HepG2 (cell line): ENCODE data around the gene FASTKD3. TPM values are rescaled to one million over a fixed set of nuclear protein-coding genes. Genes with fewer than 3 reads are reported as not detected.

ENCODE experiments used
- ATAC-seq: fragments of 200-7000 bp; cut with Tn5 transposase; 3 replicates; pipeline ENCODE4 v1.9.1; 2020; ENCODE audit warnings: mild to moderate bottlenecking, moderate library complexity
- BruUV-seq: library from RNA; stranded (reverse); fragments of 400-500 nt; replicated peaks from 2 replicates; lab custom pipeline; 2021; lab: Mats Ljungman, UMichigan
- CTCF ChIA-PET: fragments of 300-600 bp; formaldehyde crosslinking; extraction: SDS; loops from one replicate; lab custom pipeline; 2021; ENCODE audit warnings: low total read pairs, inconsistent platforms, low intra/inter-chr PET ratio; lab: Yijun Ruan, JAX
- POLR2A ChIA-PET: fragments of 350-600 bp; sonication (Branson Sonifier 250); formaldehyde crosslinking; loops from one replicate; lab custom pipeline; 2020; ENCODE audit warnings: antibody characterized with exemption, inconsistent platforms; lab: Yijun Ruan, JAX
- DNase-seq: peaks from one replicate; pipeline ENCODE4 v3.0.0-alpha.2; 2015; ENCODE audit warnings: low spot score
- FAIRE-seq: peaks from 3 replicates; lab custom pipeline; 2011; peaks lifted over from hg19 to GRCh38; lab: Jason Lieb, UNC
- H2AFZ ChIP-seq: one replicate; pipeline ENCODE4 v1.6.1; 2011; ENCODE audit warnings: low read length, inconsistent platforms
- H3K27ac ChIP-seq: fragments of 300-600 bp; 3 replicates; pipeline ENCODE4 v1.8.0; 2011; ENCODE audit warnings: mixed run types, mild to moderate bottlenecking, mixed read lengths, low read length, inconsistent platforms; ENCODE audit not compliant: insufficient read depth; ENCODE audit errors: extremely low read length
- H3K27me3 ChIP-seq, 2 experiments: fragments of 200-600 bp in 1 of 2; 2 replicates in 1 of 2; 3 replicates in 1 of 2; pipeline versions ENCODE4 v1.6.0 to v1.8.0; 2011; ENCODE audit warnings: low read length in 2 of 2, mild to moderate bottlenecking in 2 of 2, moderate library complexity in 2 of 2, inconsistent platforms in 1 of 2; ENCODE audit not compliant: insufficient read depth in 2 of 2, control insufficient read depth in 1 of 2
- H3K36me3 ChIP-seq, 2 experiments: fragments of 200-600 bp in 1 of 2; replicated peaks in 1 of 2; 2 replicates in 1 of 2; 3 replicates in 1 of 2; pipeline versions ENCODE4 v1.5.1 to v1.8.0; 2011; ENCODE audit warnings: low read length in 2 of 2, inconsistent platforms in 1 of 2; ENCODE audit not compliant: insufficient read depth in 2 of 2, control insufficient read depth in 1 of 2
- H3K4me1 ChIP-seq: 2 replicates; pipeline ENCODE4 v1.5.1; 2012; ENCODE audit warnings: low read length, inconsistent platforms; ENCODE audit not compliant: insufficient read depth
- H3K4me2 ChIP-seq: 2 replicates; pipeline ENCODE4 v1.6.0; 2011; ENCODE audit warnings: low read depth, low read length, inconsistent platforms
- H3K4me3 ChIP-seq, 3 experiments: fragments of 200-600 bp in 1 of 3; sonication (generic), shearing (Covaris generic) in 1 of 3; replicated peaks in 1 of 3; 2 replicates each; pipeline ENCODE4 v1.5.1; 2011 to 2016; ENCODE audit warnings: low read length in 3 of 3, inconsistent platforms in 2 of 3, low read depth in 2 of 3, mild to moderate bottlenecking in 2 of 3, control low read depth in 1 of 3, mixed read lengths in 1 of 3; ENCODE audit not compliant: insufficient read depth in 1 of 3
- H3K79me2 ChIP-seq: one replicate; pipeline ENCODE4 v1.6.1; 2011; ENCODE audit warnings: low read length, inconsistent platforms; ENCODE audit not compliant: insufficient read depth
- H3K9ac ChIP-seq: 2 replicates; pipeline ENCODE4 v1.6.0; 2011; ENCODE audit warnings: mild to moderate bottlenecking, low read depth, low read length, inconsistent platforms; ENCODE audit not compliant: insufficient read depth
- H3K9me3 ChIP-seq: 2 replicates; pipeline ENCODE4 v1.5.1; 2012; ENCODE audit warnings: mild to moderate bottlenecking, low read length
- H4K20me1 ChIP-seq: 2 replicates; pipeline ENCODE4 v1.6.0; 2011; ENCODE audit warnings: inconsistent platforms, mild to moderate bottlenecking, low read length, moderate library complexity; ENCODE audit not compliant: insufficient read depth
- BCL6 ChIP-seq: IDR thresholded peaks from 2 replicates; pipeline ENCODE4 v1.6.1; 2016; ENCODE audit warnings: missing genetic modification reagents, missing compliant biosample characterization
- MTA1 ChIP-seq: sonication (generic); formaldehyde crosslinking; IDR thresholded peaks from 2 replicates; pipeline ENCODE4 v1.4.0; 2020; ENCODE audit warnings: missing genetic modification reagents, mild to moderate bottlenecking, borderline replicate concordance
- RARA ChIP-seq: IDR thresholded peaks from 2 replicates; pipeline ENCODE4 v1.6.1; 2016; ENCODE audit warnings: missing genetic modification reagents, missing compliant biosample characterization
- SP2 ChIP-seq: sonication (generic); formaldehyde crosslinking; IDR thresholded peaks from 2 replicates; pipeline ENCODE4 v1.5.1; 2020; ENCODE audit warnings: mild to moderate bottlenecking, missing genetic modification reagents
- ZHX1 ChIP-seq: sonication (generic); formaldehyde crosslinking; IDR thresholded peaks from 2 replicates; pipeline ENCODE4 v1.8.1; 2022; ENCODE audit warnings: low read depth, mild to moderate bottlenecking, missing genetic modification reagents
- ZNF382 ChIP-seq: sonication (generic); formaldehyde crosslinking; IDR thresholded peaks from 2 replicates; pipeline ENCODE4 v1.5.0; 2020; ENCODE audit warnings: missing genetic modification reagents, mild to moderate bottlenecking, borderline replicate concordance
- ZNF431 ChIP-seq: sonication (generic); formaldehyde crosslinking; IDR thresholded peaks from 2 replicates; pipeline ENCODE4 v1.9.0; 2022; ENCODE audit warnings: missing genetic modification reagents, low read depth, mild to moderate bottlenecking, borderline replicate concordance
- ZNF615 ChIP-seq: sonication (generic); formaldehyde crosslinking; IDR thresholded peaks from 2 replicates; pipeline ENCODE4 v1.5.0; 2020; ENCODE audit warnings: mild to moderate bottlenecking, missing genetic modification reagents, borderline replicate concordance
- ZNF7 ChIP-seq: IDR thresholded peaks from 2 replicates; pipeline ENCODE4 v1.6.1; 2016; ENCODE audit warnings: missing biosample characterization, missing genetic modification reagents
- ZNF777 ChIP-seq: sonication (generic); formaldehyde crosslinking; IDR thresholded peaks from 2 replicates; pipeline ENCODE4 v1.4.0; 2020; ENCODE audit warnings: missing genetic modification reagents
- WGBS: methylation state at CpG from one replicate; pipeline ENCODE4 v1.1.6; 2017; ENCODE audit warnings: low lambda C conversion rate; 5-methylcytosine and 5-hydroxymethylcytosine counted together
- in situ Hi-C: cut with HindIII; loops from 2 replicates; pipeline ENCODE4 v1.10.0; 2017; ENCODE audit warnings: low pct_unique_long_range_greater_than_20kb; ENCODE audit not compliant: extremely low pct_ligation_motif_present
- intact Hi-C: fragments of 100-400 bp; cut with micrococcal nuclease; formaldehyde crosslinking; loops from one replicate; pipeline ENCODE4 v1.10.0; 2022; ENCODE audit not compliant: unreplicated experiment
- polyA plus RNA-seq, 8 experiments: library from polyadenylated mRNA; depleted of rRNA in 3 of 8; stranded (reverse) in 7 of 8; unstranded in 1 of 8; fragments of >200 nt; fragmentation: Illumina TruSeq in 4 of 8; extraction: Trizol in 4 of 8; gene quantifications; 2 replicates each; pipeline versions ENCODE4 v1.2.1 to v1.2.3, GENCODE V29; 2011 to 2016; ENCODE audit warnings: low read depth in 4 of 8, missing spikeins in 1 of 8, mixed read lengths in 1 of 8; ENCODE audit not compliant: insufficient read depth in 1 of 8
- total RNA-seq, 5 experiments: library from RNA; depleted of rRNA; stranded (reverse); fragments of >200 nt; fragmentation: Illumina TruSeq; extraction: Trizol; gene quantifications; 2 replicates each; pipeline ENCODE4 v1.2.3, GENCODE V29; 2016; ENCODE audit warnings: low read depth in 1 of 5
- TF ChIP-seq, protein P1 (sequence below): sonication (generic); formaldehyde crosslinking; IDR thresholded peaks from 2 replicates; pipeline ENCODE4 v1.5.0; 2020; ENCODE audit warnings: missing genetic modification reagents
- TF ChIP-seq, protein P2 (sequence below): fragments of 450-650 bp; IDR thresholded peaks from 2 replicates; pipeline ENCODE4 v1.6.1; 2017

The FASTKD3 gene
- total and polyA plus RNA-seq, 2 of the 13 experiments (the other 11 are each of a cell fraction or from before 2014, with no cell fraction given): 6.9 to 17.8 TPM

- ATAC-seq: no peak
- Histone ChIP-seq H3K4me1 (no peaks in the 10 kb centered on the region), H3K9ac (no peak overlapping the region), H2AFZ (no peak overlapping the region), H3K79me2 (no peaks in the 10 kb centered on the region), H3K36me3 (peaks cover 7 to 35% of the 10 kb centered on the region in 2 experiments), H3K9me3 (0 out of 2 replicates have a peak, but pooled peaks cover under 1% of the 10 kb centered on the region), H4K20me1 (no peaks in the 10 kb centered on the region), H3K4me2 (no peak overlapping the region), H3K27ac (no peak overlapping the region), H3K27me3 (no peaks in the 10 kb centered on the region), H3K4me3 (no peak overlapping the region)
- BruUV-seq: no TSS peak
- intact Hi-C loops: no loop called here
- DNase-seq: no peak
- ChIA-PET CTCF (no interaction called here), POLR2A (no interaction called here)
- FAIRE-seq: no peak
- WGBS: 82% methylated on average over 3 of the region's 3 CpGs
- TF ChIP-seq ZNF382 (CRISPR knock-in tag) (no peak), ZNF615 (CRISPR knock-in tag) (no peak), ZNF777 (CRISPR knock-in tag) (no peak), MTA1 (CRISPR knock-in tag) (no peak), ZNF431 (CRISPR knock-in tag) (no peak), RARA (CRISPR knock-in tag) (no peak), SP2 (CRISPR knock-in tag) (no peak), BCL6 (CRISPR knock-in tag) (no peak), ZNF7 (CRISPR knock-in tag) (no peak), ZHX1 (CRISPR knock-in tag) (no peak)
- TF ChIP-seq, protein P1, sequence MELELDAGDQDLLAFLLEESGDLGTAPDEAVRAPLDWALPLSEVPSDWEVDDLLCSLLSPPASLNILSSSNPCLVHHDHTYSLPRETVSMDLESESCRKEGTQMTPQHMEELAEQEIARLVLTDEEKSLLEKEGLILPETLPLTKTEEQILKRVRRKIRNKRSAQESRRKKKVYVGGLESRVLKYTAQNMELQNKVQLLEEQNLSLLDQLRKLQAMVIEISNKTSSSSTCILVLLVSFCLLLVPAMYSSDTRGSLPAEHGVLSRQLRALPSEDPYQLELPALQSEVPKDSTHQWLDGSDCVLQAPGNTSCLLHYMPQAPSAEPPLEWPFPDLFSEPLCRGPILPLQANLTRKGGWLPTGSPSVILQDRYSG (CRISPR knock-in tag): no peak
- TF ChIP-seq, protein P2, sequence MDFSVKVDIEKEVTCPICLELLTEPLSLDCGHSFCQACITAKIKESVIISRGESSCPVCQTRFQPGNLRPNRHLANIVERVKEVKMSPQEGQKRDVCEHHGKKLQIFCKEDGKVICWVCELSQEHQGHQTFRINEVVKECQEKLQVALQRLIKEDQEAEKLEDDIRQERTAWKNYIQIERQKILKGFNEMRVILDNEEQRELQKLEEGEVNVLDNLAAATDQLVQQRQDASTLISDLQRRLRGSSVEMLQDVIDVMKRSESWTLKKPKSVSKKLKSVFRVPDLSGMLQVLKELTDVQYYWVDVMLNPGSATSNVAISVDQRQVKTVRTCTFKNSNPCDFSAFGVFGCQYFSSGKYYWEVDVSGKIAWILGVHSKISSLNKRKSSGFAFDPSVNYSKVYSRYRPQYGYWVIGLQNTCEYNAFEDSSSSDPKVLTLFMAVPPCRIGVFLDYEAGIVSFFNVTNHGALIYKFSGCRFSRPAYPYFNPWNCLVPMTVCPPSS: no peak
- in situ Hi-C loops: no loop called here
Measured at GRCh38 chr5:7902201-7902600, 33.4 kb upstream of the FASTKD3 start.
